Uterus (tissue), 4 donors: Measurements from ENCODE around the gene GRAMD1C. TPM values are rescaled to one million over a fixed set of nuclear protein-coding genes. Genes with fewer than 3 reads are reported as not detected.

Experiments used
- DNase-seq, 2 donors: peaks; one replicate each; pipeline ENCODE4 v3.0.0-alpha.2; 2019 to 2020
- H3K27ac ChIP-seq, 2 donors: fragments of 200-600 bp; sonication (generic); 1 replicate in 1 of 2; 2 replicates in 1 of 2; pipeline ENCODE4 v1.5.1; 2016 to 2018
- H3K27me3 ChIP-seq, 2 donors: fragments of 200-600 bp; sonication (generic); one replicate each; pipeline ENCODE4 v1.5.1; 2018 to 2019; ENCODE audit warnings: control low read depth in 1 of 2
- H3K36me3 ChIP-seq, 2 donors: fragments of 200-600 bp; sonication (generic); one replicate each; pipeline ENCODE4 v1.5.1; 2019; ENCODE audit warnings: control low read depth in 1 of 2
- H3K4me1 ChIP-seq, 2 donors: fragments of 200-600 bp; sonication (generic); one replicate each; pipeline ENCODE4 v1.5.1; 2018 to 2019; ENCODE audit warnings: control low read depth in 1 of 2
- H3K4me3 ChIP-seq, 2 donors: fragments of 200-600 bp; sonication (generic); 1 replicate in 1 of 2; 2 replicates in 1 of 2; pipeline ENCODE4 v1.5.1; 2018 to 2019; ENCODE audit warnings: mild to moderate bottlenecking in 1 of 2
- H3K9me3 ChIP-seq, 2 donors: fragments of 200-600 bp; sonication (generic); one replicate each; pipeline ENCODE4 v1.5.1; 2019; ENCODE audit warnings: control low read depth in 1 of 2
- CTCF ChIP-seq, 4 experiments: fragments of 200-600 bp in 2 of 4; fragments of 450-650 bp in 2 of 4; sonication (generic) in 2 of 4; IDR thresholded peaks; one replicate each; pipeline ENCODE4 v1.5.1; 2016 to 2019; ENCODE audit warnings: antibody characterized with exemption in 4 of 4, mild to moderate bottlenecking in 2 of 4, moderate library complexity in 1 of 4
- POLR2A ChIP-seq, 2 donors: fragments of 450-650 bp; IDR thresholded peaks; one replicate each; pipeline ENCODE4 v1.6.1; 2016; ENCODE audit warnings: antibody characterized with exemption in 2 of 2, mild to moderate bottlenecking in 1 of 2, moderate library complexity in 1 of 2
- intact Hi-C: fragments of 100-400 bp; cut with DNase I; formaldehyde crosslinking; loops from one replicate; pipeline ENCODE4 v1.15.1; 2023; ENCODE audit warnings: low total_unique reads
- total RNA-seq, 4 donors: library from RNA; depleted of rRNA in 3 of 4; stranded (reverse); fragments of >200 nt in 3 of 4; gene quantifications; one replicate each; pipeline versions ENCODE4 v1.1.0 to v1.2.4, GENCODE V29; 2014 to 2023
- donor health status: DM: yes; HTN: yes; CAD: no.

GRAMD1C gene
- total RNA-seq, 4 donors from 2014 or later: 0.26 to 16.6 (median 6.9) TPM

GRCh38 chr3:113852506-113852905, 13.9 kb downstream of the GRAMD1C start:
- TF ChIP-seq CTCF (IDR thresholded peaks at IDR 0.05) (no peak), POLR2A (IDR thresholded peaks at IDR 0.05) (no peak)
- Histone ChIP-seq H3K27ac (no peak overlapping the region), H3K36me3 (no peaks in the 10 kb centered on the region), H3K27me3 (no peaks in the 10 kb centered on the region), H3K4me3 (no peak overlapping the region), H3K9me3 (no peaks in the 10 kb centered on the region), H3K4me1 (no peaks in the 10 kb centered on the region)
- intact Hi-C loops: no loop called here
- DNase-seq: no peak

GRCh38 chr3:113867506-113867905, 28.9 kb downstream of the GRAMD1C start:
- H3K4me3 ChIP-seq: no peak overlapping the region
- TF ChIP-seq CTCF (IDR thresholded peaks at IDR 0.05) (no peak), POLR2A (IDR thresholded peaks at IDR 0.05) (no peak)
- no peaks in the 10 kb centered on the region for H3K36me3 ChIP-seq
- no peaks in the 10 kb centered on the region for H3K9me3 ChIP-seq
- H3K4me1 ChIP-seq: no peaks in the 10 kb centered on the region
- no peak overlapping the region for H3K27ac ChIP-seq
- DNase-seq: no peak
- H3K27me3 ChIP-seq: no peaks in the 10 kb centered on the region
- intact Hi-C loops: no loop called here

GRCh38 chr3:113873293-113873692, 34.7 kb downstream of the GRAMD1C start:
- no peak overlapping the region for H3K4me3 ChIP-seq
- H3K27me3 ChIP-seq: no peaks in the 10 kb centered on the region
- H3K4me1 ChIP-seq: no peaks in the 10 kb centered on the region
- no peak for DNase-seq
- H3K36me3 ChIP-seq: no peaks in the 10 kb centered on the region
- no peak overlapping the region for H3K27ac ChIP-seq
- no peaks in the 10 kb centered on the region for H3K9me3 ChIP-seq
- intact Hi-C loops: no loop called here
- no peak for TF ChIP-seq CTCF (IDR thresholded peaks at IDR 0.05)
- TF ChIP-seq POLR2A (IDR thresholded peaks at IDR 0.05): no peak

- TF ChIP-seq POLR2A (IDR thresholded peaks at IDR 0.05) (no peak), CTCF (IDR thresholded peaks at IDR 0.05) (no peak)
- Histone ChIP-seq H3K27me3 (no peaks in the 10 kb centered on the region), H3K36me3 (no peaks in the 10 kb centered on the region), H3K4me3 (no peak overlapping the region), H3K4me1 (no peaks in the 10 kb centered on the region), H3K9me3 (no peaks in the 10 kb centered on the region), H3K27ac (no peak overlapping the region)
- intact Hi-C loops: no loop called here
- no peak for DNase-seq
Observed at GRCh38 chr3:113873814-113874526, 35.4 kb downstream of the GRAMD1C start.

GRCh38 chr3:113878403-113878802, 39.8 kb downstream of the GRAMD1C start:
- intact Hi-C loops: no loop called here
- no peak for DNase-seq
- Histone ChIP-seq H3K27ac (no peak overlapping the region), H3K36me3 (no peaks in the 10 kb centered on the region), H3K4me3 (no peak overlapping the region), H3K9me3 (no peaks in the 10 kb centered on the region), H3K4me1 (no peaks in the 10 kb centered on the region), H3K27me3 (no peaks in the 10 kb centered on the region)
- TF ChIP-seq CTCF (IDR thresholded peaks at IDR 0.05): no peak
- no peak for TF ChIP-seq POLR2A (IDR thresholded peaks at IDR 0.05)
